Endothelial cell of umbilical vein (primary cell): Measurements from ENCODE around the gene GCNT1. TPM values are rescaled to one million over a fixed set of nuclear protein-coding genes. Genes with fewer than 3 reads are reported as not detected.
"Not testable (repeated sequence)": the region's sequence is repeated elsewhere in the genome, so short reads cannot be mapped to it uniquely, and the experiment has no call there.

ENCODE experiments used
- BruUV-seq: library from RNA; stranded (reverse); fragments of 400-500 nt; replicated peaks from 2 replicates; lab custom pipeline; 2021; lab: Mats Ljungman, UMichigan
- CTCF ChIA-PET: fragments of 300-600, 350-600 bp; sonication (Branson Sonifier 250); formaldehyde crosslinking; loops from one replicate; lab custom pipeline; 2021; ENCODE audit warnings: antibody characterized with exemption, inconsistent platforms; lab: Charles Lee
- POLR2A ChIA-PET: fragments of 300-600, 350-600 bp; sonication (Branson Sonifier 250); formaldehyde crosslinking; loops from one replicate; lab custom pipeline; 2021; ENCODE audit warnings: antibody characterized with exemption, inconsistent platforms; lab: Charles Lee
- DNase-seq: peaks from one replicate; pipeline ENCODE4 v3.0.0-alpha.2; 2011; ENCODE audit warnings: low read depth, low spot score
- FAIRE-seq: peaks from 2 replicates; lab custom pipeline; 2011; peaks lifted over from hg19 to GRCh38; lab: Jason Lieb, UNC
- H2AFZ ChIP-seq: 2 replicates; pipeline ENCODE4 v1.6.0; 2012; ENCODE audit warnings: low read depth, low read length, control low read depth, inconsistent platforms
- H3K27ac ChIP-seq: 2 replicates; pipeline ENCODE4 v1.5.1; 2011; ENCODE audit warnings: low read depth, mild to moderate bottlenecking, control low read depth, low read length, moderate library complexity; ENCODE audit not compliant: insufficient read depth
- H3K27me3 ChIP-seq, 2 experiments: 2 replicates each; pipeline versions ENCODE4 v1.6.0 to v1.6.1; 2011; ENCODE audit warnings: low read length in 2 of 2, mixed read lengths in 1 of 2; ENCODE audit not compliant: control insufficient read depth in 2 of 2, insufficient read depth in 2 of 2
- H3K36me3 ChIP-seq, 2 experiments: 2 replicates in 1 of 2; 3 replicates in 1 of 2; pipeline ENCODE4 v1.5.1; 2011; ENCODE audit warnings: low read length in 2 of 2, mild to moderate bottlenecking in 1 of 2, moderate library complexity in 1 of 2; ENCODE audit not compliant: control insufficient read depth in 2 of 2, insufficient read depth in 2 of 2; ENCODE audit errors: extremely low read depth in 1 of 2
- H3K4me1 ChIP-seq: 3 replicates; pipeline ENCODE4 v1.5.1; 2011; ENCODE audit warnings: mild to moderate bottlenecking, low read length; ENCODE audit not compliant: control insufficient read depth, insufficient read depth; ENCODE audit errors: extremely low read depth
- H3K4me2 ChIP-seq: 2 replicates; pipeline ENCODE4 v1.6.1; 2011; ENCODE audit warnings: low read length, control low read depth, mixed read lengths; ENCODE audit not compliant: insufficient read depth
- H3K4me3 ChIP-seq, 3 experiments: fragments of 200-600 bp in 1 of 3; sonication (generic), shearing (Covaris generic) in 1 of 3; replicated peaks in 1 of 3; 2 replicates each; pipeline ENCODE4 v1.5.1; 2011 to 2016; ENCODE audit warnings: control low read depth in 3 of 3, low read length in 3 of 3, mild to moderate bottlenecking in 2 of 3, inconsistent platforms in 1 of 3, low read depth in 1 of 3, moderate library complexity in 1 of 3; ENCODE audit not compliant: insufficient read depth in 1 of 3
- H3K79me2 ChIP-seq: 2 replicates; pipeline ENCODE4 v1.6.0; 2012; ENCODE audit warnings: low read length, inconsistent platforms; ENCODE audit not compliant: control insufficient read depth, insufficient read depth
- H3K9ac ChIP-seq: replicated peaks from 2 replicates; pipeline ENCODE3; 2011; ENCODE audit warnings: low read length, control low read depth; ENCODE audit not compliant: insufficient read depth; ENCODE audit errors: extremely low read depth
- H3K9me1 ChIP-seq: replicated peaks from 3 replicates; pipeline ENCODE4 v1.6.0; 2011; ENCODE audit warnings: mild to moderate bottlenecking, low read length; ENCODE audit not compliant: control insufficient read depth, insufficient read depth; ENCODE audit errors: extremely low read depth
- H3K9me3 ChIP-seq: replicated peaks from 2 replicates; pipeline ENCODE4 v1.5.1; 2012; ENCODE audit warnings: low read length, inconsistent platforms; ENCODE audit not compliant: control insufficient read depth, insufficient read depth
- H4K20me1 ChIP-seq: replicated peaks from 2 replicates; pipeline ENCODE3; 2011; ENCODE audit warnings: mild to moderate bottlenecking, low read length; ENCODE audit not compliant: control insufficient read depth, insufficient read depth; ENCODE audit errors: extremely low read depth
- EZH2 ChIP-seq: IDR thresholded peaks from 2 replicates; pipeline ENCODE4 v1.6.1; 2012; ENCODE audit warnings: borderline replicate concordance, low read depth, mild to moderate bottlenecking, moderate library complexity, low read length, inconsistent platforms; ENCODE audit not compliant: severe bottlenecking
- FOS ChIP-seq: IDR thresholded peaks from 2 replicates; pipeline ENCODE4 v1.6.1; 2011; ENCODE audit warnings: mild to moderate bottlenecking, low read length, moderate library complexity, borderline replicate concordance; ENCODE audit not compliant: insufficient read depth
- GATA2 ChIP-seq: IDR thresholded peaks from 2 replicates; pipeline ENCODE4 v1.7.0; 2011; ENCODE audit warnings: low read depth, mild to moderate bottlenecking, moderate library complexity, mixed read lengths, low read length; ENCODE audit not compliant: insufficient read length, insufficient read depth
- JUN ChIP-seq: IDR thresholded peaks from 2 replicates; pipeline ENCODE4 v1.6.1; 2011; ENCODE audit warnings: borderline replicate concordance, low read depth; ENCODE audit not compliant: insufficient read length, insufficient read depth
- MAX ChIP-seq: IDR thresholded peaks from 2 replicates; pipeline ENCODE4 v1.6.1; 2011; ENCODE audit not compliant: insufficient read depth, insufficient read length
- POLR2A ChIP-seq: IDR thresholded peaks from 2 replicates; pipeline ENCODE4 v1.6.1; 2012; ENCODE audit warnings: low read depth, mild to moderate bottlenecking, control low read depth, low read length
- dilution Hi-C: fragments of 300-500 bp; cut with MboI; formaldehyde crosslinking; loops from one replicate; pipeline ENCODE4 v1.15.0; 2019; ENCODE audit warnings: low sequenced_read_pairs; ENCODE audit not compliant: extremely low pct_ligation_motif_present
- intact Hi-C: fragments of 100-400 bp; cut with micrococcal nuclease; formaldehyde crosslinking; loops from one replicate; pipeline ENCODE4 v1.10.0; 2022
- polyA plus RNA-seq, 4 experiments: library from polyadenylated mRNA; depleted of rRNA in 3 of 4; stranded (reverse) in 3 of 4; unstranded in 1 of 4; fragments of >200 nt; gene quantifications; 2 replicates each; pipeline versions ENCODE4 v1.2.1 to v1.2.3, GENCODE V29; 2011 to 2012; ENCODE audit warnings: missing spikeins in 1 of 4
- total RNA-seq: library from RNA; stranded (reverse); gene quantifications from 2 replicates; pipeline ENCODE4 v1.2.3, GENCODE V29; 2021

Gene GCNT1
- total and polyA plus RNA-seq, 2 donors (not counting 3 experiments of a cell fraction or from before 2014, with no cell fraction given), result 18.1 to 30.9 TPM

- dilution Hi-C loops (no loop called here), intact Hi-C loops (no loop called here)
- Histone ChIP-seq H3K27me3 (no peaks in the 10 kb centered on the region), H3K9me1 (no peaks in the 10 kb centered on the region), H3K4me3 (no peak overlapping the region), H3K4me1 (no peaks in the 10 kb centered on the region), H4K20me1 (no peaks in the 10 kb centered on the region), H3K9me3 (no peaks in the 10 kb centered on the region), H3K9ac (no peak overlapping the region), H3K4me2 (no peak overlapping the region), H2AFZ (no peak overlapping the region), H3K79me2 (no peaks in the 10 kb centered on the region), H3K36me3 (peaks cover 0 to 6% of the 10 kb centered on the region in 2 experiments), H3K27ac (no peak overlapping the region)
- no TSS peak for BruUV-seq
- FAIRE-seq (no peak), DNase-seq (no peak)
- ChIA-PET CTCF (no interaction called here), POLR2A (no interaction called here)
- TF ChIP-seq MAX (no peak), EZH2 (no peak), JUN (no peak), POLR2A (no peak), FOS (no peak), GATA2 (no peak)
Measured at GRCh38 chr9:76478226-76478625, 19.2 kb downstream of the GCNT1 start.

DNA sequence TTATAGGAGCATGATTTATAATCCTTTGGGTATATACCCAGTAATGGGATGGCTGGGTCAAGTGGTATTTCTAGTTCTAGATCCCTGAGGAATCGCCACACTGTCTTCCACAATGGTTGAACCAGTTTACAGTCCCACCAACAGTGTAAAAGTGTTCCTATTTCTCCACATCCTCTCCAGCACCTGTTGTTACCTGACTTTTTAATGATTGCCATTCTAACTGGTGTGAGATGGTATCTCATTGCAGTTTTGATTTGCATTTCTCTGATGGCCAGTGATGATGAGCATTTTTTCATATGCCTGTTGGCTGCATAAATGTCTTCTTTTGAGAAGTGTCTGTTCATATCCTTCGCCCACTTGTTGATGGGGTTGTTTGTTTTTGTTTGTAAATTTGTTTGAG is 20.4 kb downstream of the GCNT1 start:
- POLR2A ChIA-PET, CTCF ChIA-PET, dilution Hi-C loops, H3K4me3 ChIP-seq, DNase-seq, H3K4me1 ChIP-seq, H3K4me2 ChIP-seq, H4K20me1 ChIP-seq, intact Hi-C loops, FAIRE-seq, H3K27ac ChIP-seq, H3K9ac ChIP-seq, H3K79me2 ChIP-seq, H3K36me3 ChIP-seq, BruUV-seq, H2AFZ ChIP-seq, H3K27me3 ChIP-seq, H3K9me1 ChIP-seq, H3K9me3 ChIP-seq: not testable (repeated sequence)
